ENCODE results near the gene SPTLC1. TPM values are rescaled to one million over a fixed set of nuclear protein-coding genes. Genes with fewer than 3 reads are reported as not detected.
"Not testable (repeated sequence)": the region's sequence is repeated elsewhere in the genome, so short reads cannot be mapped to it uniquely, and the experiment has no call there.

The SPTLC1 gene
- total and polyA plus RNA-seq, 2 of the 13 experiments (the other 11 are each of a cell fraction or from before 2014, with no cell fraction given) = 56.2 to 72.5 TPM

DNA sequence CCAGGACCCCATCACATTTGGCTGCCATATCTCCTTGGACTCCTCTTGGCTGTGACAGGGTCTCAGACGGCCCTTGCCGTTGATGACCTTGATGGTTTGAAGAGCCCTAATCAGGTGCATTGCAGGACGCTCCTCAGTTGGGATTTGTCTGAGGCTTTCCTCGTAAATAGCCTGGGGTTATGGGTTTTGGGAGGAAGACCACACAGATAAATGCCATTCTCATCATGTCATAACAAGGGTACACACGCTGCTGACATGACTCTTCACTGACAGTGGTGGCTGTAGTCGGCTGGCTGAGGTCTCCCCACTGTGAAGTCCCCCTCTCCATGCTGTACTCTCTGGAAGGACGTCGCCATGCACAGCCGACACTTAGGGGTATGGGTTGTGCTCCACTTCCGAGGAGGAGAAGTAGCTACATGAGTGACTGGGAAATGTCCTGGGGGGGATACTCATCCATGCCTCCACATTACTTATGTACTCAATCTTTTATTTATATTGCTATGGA is 42.9 kb upstream of the SPTLC1 start:
- H3K4me1 ChIP-seq (ENCODE audit: insufficient read depth, low read length) = no peaks in the 10 kb centered on the region
- FAIRE-seq = no peak
- H3K79me2 ChIP-seq (ENCODE audit: insufficient read depth, low read length) = no peaks in the 10 kb centered on the region
- no peaks in the 10 kb centered on the region for H3K9me3 ChIP-seq (ENCODE audit: low read length)
- no peak for DNase-seq (ENCODE audit: low spot score)
- no peak for ATAC-seq
- H2AFZ ChIP-seq (ENCODE audit: low read length) = no peak overlapping the region
- in situ Hi-C loops (cut with HindIII; ENCODE audit: extremely low pct_ligation_motif_present, low pct_unique_long_range_greater_than_20kb) (no loop called here), intact Hi-C loops (cut with micrococcal nuclease; ENCODE audit: unreplicated experiment) (no loop called here)
- H3K9ac ChIP-seq (ENCODE audit: insufficient read depth, low read depth, low read length) = no peak overlapping the region
- no peaks in the 10 kb centered on the region for H4K20me1 ChIP-seq (ENCODE audit: insufficient read depth, low read length)
- 28% methylated on average over 10 of the region's 10 CpGs for WGBS (ENCODE audit: low lambda C conversion rate)
- H3K36me3 ChIP-seq (replicated peaks in 1 of 2; ENCODE audit: control insufficient read depth in 1 of 2, insufficient read depth in 2 of 2, low read length in 2 of 2) = no peaks in the 10 kb centered on the region
- ChIA-PET CTCF (ENCODE audit: low intra/inter-chr PET ratio, low total read pairs) (no interaction called here), POLR2A (no interaction called here)
- H3K4me3 ChIP-seq (replicated peaks in 1 of 3; ENCODE audit: insufficient read depth in 1 of 3, low read depth in 2 of 3, low read length in 3 of 3) = no peak overlapping the region
- no peak overlapping the region for H3K27ac ChIP-seq (ENCODE audit: extremely low read length, insufficient read depth, low read length)
- no peak overlapping the region for H3K4me2 ChIP-seq (ENCODE audit: low read depth, low read length)
- TF ChIP-seq RXRA (CRISPR knock-in tag; IDR thresholded peaks at IDR 0.05) = no peak
- peaks cover 2 to 32% of the 10 kb centered on the region in 2 experiments; a peak in 3 of 5 replicates for H3K27me3 ChIP-seq (ENCODE audit: control insufficient read depth in 1 of 2, insufficient read depth in 2 of 2, low read length in 2 of 2)
- BruUV-seq (replicated peaks) = no TSS peak

DNA sequence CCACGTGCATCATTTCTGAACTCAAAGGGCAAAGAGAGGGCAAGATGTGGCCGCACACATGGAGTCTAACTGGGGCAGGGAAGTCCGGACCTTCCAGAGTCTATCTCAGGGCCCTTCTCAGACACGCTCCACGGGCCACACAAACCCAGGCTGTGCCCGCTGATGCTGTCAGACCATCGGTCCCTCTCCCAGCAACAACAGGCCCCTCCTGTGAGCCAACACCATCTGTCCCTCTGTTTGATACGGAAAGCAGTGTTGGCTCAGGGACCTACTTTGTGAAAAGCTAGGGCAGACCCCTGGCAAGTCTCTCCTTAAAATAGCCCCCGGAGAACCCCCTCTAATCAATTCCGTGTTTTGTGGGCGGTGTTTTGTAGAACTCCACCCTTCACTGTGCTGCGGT is 40.5 kb upstream of the SPTLC1 start:
- CTCF ChIA-PET (ENCODE audit: low intra/inter-chr PET ratio, low total read pairs); FAIRE-seq; H3K27ac ChIP-seq (ENCODE audit: extremely low read length, insufficient read depth, low read length); H3K9me3 ChIP-seq (ENCODE audit: low read length); H3K4me3 ChIP-seq (replicated peaks in 1 of 3; ENCODE audit: insufficient read depth in 1 of 3, low read depth in 2 of 3, low read length in 3 of 3); BruUV-seq (replicated peaks); DNase-seq (ENCODE audit: low spot score); H4K20me1 ChIP-seq (ENCODE audit: insufficient read depth, low read length); intact Hi-C loops (cut with micrococcal nuclease; ENCODE audit: unreplicated experiment); H3K36me3 ChIP-seq (replicated peaks in 1 of 2; ENCODE audit: control insufficient read depth in 1 of 2, insufficient read depth in 2 of 2, low read length in 2 of 2); ATAC-seq; POLR2A ChIA-PET; H3K79me2 ChIP-seq (ENCODE audit: insufficient read depth, low read length); H3K9ac ChIP-seq (ENCODE audit: insufficient read depth, low read depth, low read length); H3K4me2 ChIP-seq (ENCODE audit: low read depth, low read length); in situ Hi-C loops (cut with HindIII; ENCODE audit: extremely low pct_ligation_motif_present, low pct_unique_long_range_greater_than_20kb); H2AFZ ChIP-seq (ENCODE audit: low read length): not testable (repeated sequence)
- Histone ChIP-seq H3K4me1 (ENCODE audit: insufficient read depth, low read length) (peaks cover 12% of the 10 kb centered on the region), H3K27me3 (ENCODE audit: control insufficient read depth in 1 of 2, insufficient read depth in 2 of 2, low read length in 2 of 2) (peaks cover 2 to 25% of the 10 kb centered on the region in 2 experiments; a peak in 2 of 5 replicates)
- WGBS (ENCODE audit: low lambda C conversion rate) = 43% methylated on average over 12 of the region's 12 CpGs

DNA sequence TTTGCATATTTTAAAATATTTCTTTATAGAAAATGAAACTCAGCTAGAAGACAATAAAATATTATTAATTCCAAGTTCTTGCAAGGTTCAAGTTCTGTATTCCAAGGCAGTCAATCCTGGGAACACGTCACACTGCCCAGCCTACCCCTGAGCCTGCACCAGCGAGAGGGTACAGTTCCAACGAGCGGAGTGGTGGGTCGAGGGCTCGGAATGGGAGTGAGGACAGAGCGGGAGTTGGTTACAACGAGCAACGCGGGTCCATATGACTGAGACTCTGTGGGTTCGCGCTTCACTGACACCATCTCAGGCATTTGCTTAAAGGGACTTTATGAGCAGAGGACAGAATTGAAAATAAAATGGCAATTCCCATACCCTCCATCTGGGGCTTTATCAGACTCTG is 40.0 kb upstream of the SPTLC1 start:
- Histone ChIP-seq H3K27ac (ENCODE audit: extremely low read length, insufficient read depth, low read length) (no peak overlapping the region), H3K9me3 (ENCODE audit: low read length) (no peaks in the 10 kb centered on the region), H3K9ac (ENCODE audit: insufficient read depth, low read depth, low read length) (no peak overlapping the region), H3K27me3 (ENCODE audit: control insufficient read depth in 1 of 2, insufficient read depth in 2 of 2, low read length in 2 of 2) (peaks cover 2 to 24% of the 10 kb centered on the region in 2 experiments; a peak in 2 of 5 replicates), H3K4me1 (ENCODE audit: insufficient read depth, low read length) (peaks cover 12% of the 10 kb centered on the region), H2AFZ (ENCODE audit: low read length) (no peak overlapping the region), H3K36me3 (replicated peaks in 1 of 2; ENCODE audit: control insufficient read depth in 1 of 2, insufficient read depth in 2 of 2, low read length in 2 of 2) (no peaks in the 10 kb centered on the region), H3K4me2 (ENCODE audit: low read depth, low read length) (no peak overlapping the region), H3K4me3 (replicated peaks in 1 of 3; ENCODE audit: insufficient read depth in 1 of 3, low read depth in 2 of 3, low read length in 3 of 3) (no peak overlapping the region), H4K20me1 (ENCODE audit: insufficient read depth, low read length) (no peaks in the 10 kb centered on the region), H3K79me2 (ENCODE audit: insufficient read depth, low read length) (no peaks in the 10 kb centered on the region)
- CTCF ChIA-PET (ENCODE audit: low intra/inter-chr PET ratio, low total read pairs) = no interaction called here
- DNase-seq (ENCODE audit: low spot score) (no peak), FAIRE-seq (no peak), ATAC-seq (no peak)
- POLR2A ChIA-PET = no interaction called here
- in situ Hi-C loops (cut with HindIII; ENCODE audit: extremely low pct_ligation_motif_present, low pct_unique_long_range_greater_than_20kb) = no loop called here
- 41% methylated on average over 12 of the region's 12 CpGs for WGBS (ENCODE audit: low lambda C conversion rate)
- no TSS peak for BruUV-seq (replicated peaks)
- intact Hi-C loops (cut with micrococcal nuclease; ENCODE audit: unreplicated experiment) = no loop called here
- TF ChIP-seq SAP130 (CRISPR knock-in tag; IDR thresholded peaks at IDR 0.05; ENCODE audit: low read depth) = no peak
- TF ChIP-seq, protein P1, sequence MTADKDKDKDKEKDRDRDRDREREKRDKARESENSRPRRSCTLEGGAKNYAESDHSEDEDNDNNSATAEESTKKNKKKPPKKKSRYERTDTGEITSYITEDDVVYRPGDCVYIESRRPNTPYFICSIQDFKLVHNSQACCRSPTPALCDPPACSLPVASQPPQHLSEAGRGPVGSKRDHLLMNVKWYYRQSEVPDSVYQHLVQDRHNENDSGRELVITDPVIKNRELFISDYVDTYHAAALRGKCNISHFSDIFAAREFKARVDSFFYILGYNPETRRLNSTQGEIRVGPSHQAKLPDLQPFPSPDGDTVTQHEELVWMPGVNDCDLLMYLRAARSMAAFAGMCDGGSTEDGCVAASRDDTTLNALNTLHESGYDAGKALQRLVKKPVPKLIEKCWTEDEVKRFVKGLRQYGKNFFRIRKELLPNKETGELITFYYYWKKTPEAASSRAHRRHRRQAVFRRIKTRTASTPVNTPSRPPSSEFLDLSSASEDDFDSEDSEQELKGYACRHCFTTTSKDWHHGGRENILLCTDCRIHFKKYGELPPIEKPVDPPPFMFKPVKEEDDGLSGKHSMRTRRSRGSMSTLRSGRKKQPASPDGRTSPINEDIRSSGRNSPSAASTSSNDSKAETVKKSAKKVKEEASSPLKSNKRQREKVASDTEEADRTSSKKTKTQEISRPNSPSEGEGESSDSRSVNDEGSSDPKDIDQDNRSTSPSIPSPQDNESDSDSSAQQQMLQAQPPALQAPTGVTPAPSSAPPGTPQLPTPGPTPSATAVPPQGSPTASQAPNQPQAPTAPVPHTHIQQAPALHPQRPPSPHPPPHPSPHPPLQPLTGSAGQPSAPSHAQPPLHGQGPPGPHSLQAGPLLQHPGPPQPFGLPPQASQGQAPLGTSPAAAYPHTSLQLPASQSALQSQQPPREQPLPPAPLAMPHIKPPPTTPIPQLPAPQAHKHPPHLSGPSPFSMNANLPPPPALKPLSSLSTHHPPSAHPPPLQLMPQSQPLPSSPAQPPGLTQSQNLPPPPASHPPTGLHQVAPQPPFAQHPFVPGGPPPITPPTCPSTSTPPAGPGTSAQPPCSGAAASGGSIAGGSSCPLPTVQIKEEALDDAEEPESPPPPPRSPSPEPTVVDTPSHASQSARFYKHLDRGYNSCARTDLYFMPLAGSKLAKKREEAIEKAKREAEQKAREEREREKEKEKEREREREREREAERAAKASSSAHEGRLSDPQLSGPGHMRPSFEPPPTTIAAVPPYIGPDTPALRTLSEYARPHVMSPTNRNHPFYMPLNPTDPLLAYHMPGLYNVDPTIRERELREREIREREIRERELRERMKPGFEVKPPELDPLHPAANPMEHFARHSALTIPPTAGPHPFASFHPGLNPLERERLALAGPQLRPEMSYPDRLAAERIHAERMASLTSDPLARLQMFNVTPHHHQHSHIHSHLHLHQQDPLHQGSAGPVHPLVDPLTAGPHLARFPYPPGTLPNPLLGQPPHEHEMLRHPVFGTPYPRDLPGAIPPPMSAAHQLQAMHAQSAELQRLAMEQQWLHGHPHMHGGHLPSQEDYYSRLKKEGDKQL (CRISPR knock-in tag; IDR thresholded peaks at IDR 0.05; ENCODE audit: low read depth) = no peak
- TF ChIP-seq ZNF761 (CRISPR knock-in tag; conservative IDR thresholded peaks at IDR 0.05) = no peak
- TF ChIP-seq NCOA1 (CRISPR knock-in tag; IDR thresholded peaks at IDR 0.05) = no peak
- TF ChIP-seq, protein P2, sequence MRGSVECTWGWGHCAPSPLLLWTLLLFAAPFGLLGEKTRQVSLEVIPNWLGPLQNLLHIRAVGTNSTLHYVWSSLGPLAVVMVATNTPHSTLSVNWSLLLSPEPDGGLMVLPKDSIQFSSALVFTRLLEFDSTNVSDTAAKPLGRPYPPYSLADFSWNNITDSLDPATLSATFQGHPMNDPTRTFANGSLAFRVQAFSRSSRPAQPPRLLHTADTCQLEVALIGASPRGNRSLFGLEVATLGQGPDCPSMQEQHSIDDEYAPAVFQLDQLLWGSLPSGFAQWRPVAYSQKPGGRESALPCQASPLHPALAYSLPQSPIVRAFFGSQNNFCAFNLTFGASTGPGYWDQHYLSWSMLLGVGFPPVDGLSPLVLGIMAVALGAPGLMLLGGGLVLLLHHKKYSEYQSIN (CRISPR knock-in tag; IDR thresholded peaks at IDR 0.05; ENCODE audit: borderline replicate concordance) = no peak
